HUES6 (cell line): ENCODE results near the gene SMPD4.
A peak's percentile ranks its signal among the peaks of the same experiment; 100 is the strongest.
"Not testable (repeated sequence)": the region's sequence is repeated elsewhere in the genome, so short reads cannot be mapped to it uniquely, and the experiment has no call there.

ENCODE experiments used
- H3K27ac ChIP-seq: 2 replicates; pipeline ENCODE4 v1.7.0; 2013; ENCODE audit warnings: low read depth, mild to moderate bottlenecking, low read length, inconsistent platforms
- H3K27me3 ChIP-seq: 2 replicates; pipeline ENCODE4 v1.6.1; 2013; ENCODE audit warnings: low read length; ENCODE audit not compliant: control insufficient read depth, insufficient read depth
- H3K36me3 ChIP-seq: 2 replicates; pipeline ENCODE4 v1.6.1; 2013; ENCODE audit warnings: low read length; ENCODE audit not compliant: control insufficient read depth, insufficient read depth
- H3K4me1 ChIP-seq: 2 replicates; pipeline ENCODE4 v1.6.1; 2013; ENCODE audit warnings: low read length; ENCODE audit not compliant: control insufficient read depth, insufficient read depth
- H3K4me3 ChIP-seq: 2 replicates; pipeline ENCODE4 v1.5.1; 2013; ENCODE audit warnings: low read depth, low read length
- H3K9ac ChIP-seq: one replicate; pipeline ENCODE4 v1.6.1; 2013; ENCODE audit warnings: mild to moderate bottlenecking, low read length
- H3K9me3 ChIP-seq: 2 replicates; pipeline ENCODE4 v1.6.1; 2013; ENCODE audit warnings: low read depth, low read length; ENCODE audit not compliant: control insufficient read depth, insufficient read depth

SMPD4 gene

GRCh38 chr2:130145006-130145414, 36.4 kb downstream of the SMPD4 start, which contains the start of gene CCDC74B:
CCDC74B (minus strand) TSS chr2:130145112; CDS start chr2:130144996, 116 bp downstream.
- not testable (repeated sequence) for H3K27me3 ChIP-seq, H3K4me1 ChIP-seq, H3K9me3 ChIP-seq, H3K27ac ChIP-seq, H3K36me3 ChIP-seq
- peak within 1 kb of the TSS; percentile 44 for H3K9ac ChIP-seq
- peak within 1 kb of the TSS; percentile 55 for H3K4me3 ChIP-seq

GRCh38 chr2:130143266-130144039, 37.9 kb downstream of the SMPD4 start:
- H3K9me3 ChIP-seq, H3K9ac ChIP-seq, H3K27me3 ChIP-seq, H3K36me3 ChIP-seq, H3K4me1 ChIP-seq, H3K27ac ChIP-seq: not testable (repeated sequence)
- peak overlapping the region; percentile 55; the same call in 1 of the 2 replicates for H3K4me3 ChIP-seq

GRCh38 chr2:130142396-130143265, 38.8 kb downstream of the SMPD4 start:
- H3K36me3 ChIP-seq, H3K9me3 ChIP-seq, H3K4me3 ChIP-seq, H3K4me1 ChIP-seq, H3K27me3 ChIP-seq, H3K9ac ChIP-seq, H3K27ac ChIP-seq: not testable (repeated sequence)

GRCh38 chr2:130141645-130142370, 39.6 kb downstream of the SMPD4 start:
- not testable (repeated sequence) for H3K36me3 ChIP-seq, H3K9ac ChIP-seq, H3K4me3 ChIP-seq, H3K4me1 ChIP-seq, H3K27ac ChIP-seq, H3K27me3 ChIP-seq, H3K9me3 ChIP-seq

- not testable (repeated sequence) for H3K9ac ChIP-seq, H3K27me3 ChIP-seq, H3K4me1 ChIP-seq, H3K9me3 ChIP-seq, H3K36me3 ChIP-seq, H3K27ac ChIP-seq, H3K4me3 ChIP-seq
These were observed 40.4 kb downstream of the SMPD4 start for GRCh38 chr2:130141002-130141401.

GRCh38 chr2:130140516-130140915, 40.9 kb downstream of the SMPD4 start:
- not testable (repeated sequence) for H3K9ac ChIP-seq, H3K27ac ChIP-seq, H3K36me3 ChIP-seq

GRCh38 chr2:130139331-130140280, 41.8 kb downstream of the SMPD4 start:
- not testable (repeated sequence) for H3K36me3 ChIP-seq, H3K27ac ChIP-seq, H3K9ac ChIP-seq, H3K4me1 ChIP-seq, H3K9me3 ChIP-seq, H3K27me3 ChIP-seq, H3K4me3 ChIP-seq

More at GRCh38 chr2:130140516-130140915, 40.9 kb downstream of the SMPD4 start:
- H3K4me3 ChIP-seq, H3K4me1 ChIP-seq, H3K9me3 ChIP-seq, H3K27me3 ChIP-seq: not testable (repeated sequence)

- H3K4me3 ChIP-seq, H3K27ac ChIP-seq, H3K27me3 ChIP-seq, H3K36me3 ChIP-seq, H3K9ac ChIP-seq, H3K4me1 ChIP-seq, H3K9me3 ChIP-seq: not testable (repeated sequence)
These were observed 42.6 kb downstream of the SMPD4 start for GRCh38 chr2:130138841-130139251.

- H3K27ac ChIP-seq, H3K36me3 ChIP-seq, H3K4me1 ChIP-seq, H3K27me3 ChIP-seq, H3K9ac ChIP-seq, H3K4me3 ChIP-seq, H3K9me3 ChIP-seq: not testable (repeated sequence)
These were observed 43.1 kb downstream of the SMPD4 start for GRCh38 chr2:130138326-130138725.

- H3K9me3 ChIP-seq, H3K27me3 ChIP-seq, H3K36me3 ChIP-seq, H3K4me1 ChIP-seq, H3K4me3 ChIP-seq, H3K27ac ChIP-seq, H3K9ac ChIP-seq: not testable (repeated sequence)
These were observed 44.3 kb downstream of the SMPD4 start for GRCh38 chr2:130137118-130137517.
